GM19239 (cell line): ENCODE measurements around the gene SH3GLB1.

Experiments used
- DNase-seq: peaks from one replicate; pipeline ENCODE4 v3.0.0; 2011; ENCODE audit warnings: low spot score; ENCODE audit not compliant: insufficient read length
- FAIRE-seq: peaks from 2 replicates; lab custom pipeline; 2011; peaks lifted over from hg19 to GRCh38; lab: Jason Lieb, UNC

The SH3GLB1 gene

DNA sequence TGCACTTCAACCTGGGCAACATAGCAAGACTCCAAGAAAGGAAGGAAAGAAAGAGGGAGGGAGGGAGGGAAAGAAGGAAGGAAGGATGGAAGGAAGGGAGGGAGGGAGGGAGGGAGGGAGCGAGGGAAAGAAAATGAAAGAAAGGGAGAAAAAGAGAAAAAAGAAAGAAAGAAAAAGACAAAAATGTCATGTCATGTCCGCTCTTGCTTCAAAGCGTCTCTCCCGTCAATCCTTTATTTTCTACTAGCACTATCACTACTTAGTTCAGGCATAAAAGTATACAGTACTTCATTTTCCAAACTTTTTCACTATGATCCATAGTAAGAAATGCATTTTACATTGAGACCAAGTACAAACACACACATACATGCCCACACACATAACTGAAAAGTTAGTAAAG lies 64.7 kb downstream of the SH3GLB1 start:
- FAIRE-seq (no peak), DNase-seq (no peak)

GRCh38 chr1:86773341-86774288 lies 69.2 kb downstream of the SH3GLB1 start:
- DNase-seq (no peak), FAIRE-seq (peak; percentile 55)

- no peak for FAIRE-seq
Observed at GRCh38 chr1:86774305-86775295, 70.2 kb downstream of the SH3GLB1 start.

GRCh38 chr1:86775395-86775794 lies 71.0 kb downstream of the SH3GLB1 start:
- DNase-seq (no peak), FAIRE-seq (no peak)

More at GRCh38 chr1:86774305-86775295, 70.2 kb downstream of the SH3GLB1 start:
- peak; percentile 28 for DNase-seq

GRCh38 chr1:86776108-86776507 lies 71.7 kb downstream of the SH3GLB1 start:
- no peak for FAIRE-seq
- DNase-seq: no peak

- FAIRE-seq: no peak
- no peak for DNase-seq
Observed at GRCh38 chr1:86778569-86779239, 74.3 kb downstream of the SH3GLB1 start.

DNA sequence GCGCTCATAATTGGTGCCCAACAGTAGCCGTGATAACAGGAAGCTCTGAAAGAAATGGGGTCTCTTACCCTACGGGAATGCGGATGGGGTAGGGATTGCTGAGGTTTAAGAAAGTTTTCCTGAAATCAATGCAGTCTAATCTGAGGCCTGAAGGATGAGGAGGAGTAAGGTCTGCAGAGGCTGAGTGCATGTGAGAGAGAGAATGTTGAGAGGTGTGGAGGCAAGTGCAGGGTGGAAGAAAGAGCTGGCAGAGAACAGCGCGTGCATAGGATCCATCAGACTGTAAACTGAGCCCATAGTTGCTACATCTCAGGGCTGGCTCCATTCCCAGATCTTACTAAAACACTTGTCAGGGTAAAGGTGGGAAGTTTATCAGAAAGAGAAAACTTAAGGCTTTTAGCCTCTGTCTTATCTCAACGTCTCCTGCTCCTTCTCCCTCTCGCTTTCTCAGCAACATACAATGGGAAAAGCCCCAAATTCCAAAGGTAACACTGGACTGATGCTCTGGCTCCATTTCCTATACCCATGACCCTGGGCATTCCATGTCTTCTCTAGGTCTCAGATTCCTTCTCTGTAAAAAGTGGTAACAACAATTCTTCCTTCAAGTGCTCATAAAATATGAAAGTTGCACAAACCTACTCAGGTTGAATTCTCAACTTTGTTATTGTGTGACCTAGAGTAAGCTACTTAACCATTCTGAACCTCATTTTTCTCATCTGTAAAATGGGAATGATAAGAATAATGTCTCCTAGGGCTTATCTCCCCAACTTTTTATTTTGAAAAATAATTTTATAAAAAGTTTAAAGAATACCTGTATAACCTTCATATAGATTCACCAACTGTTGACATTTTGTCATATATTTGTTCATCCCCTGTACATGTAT lies 75.2 kb downstream of the SH3GLB1 start:
- FAIRE-seq: no peak
- DNase-seq: no peak

- FAIRE-seq (no peak), DNase-seq (no peak)
Observed at GRCh38 chr1:86782482-86782881, 78.1 kb downstream of the SH3GLB1 start.

- DNase-seq (no peak), FAIRE-seq (no peak)
Observed at GRCh38 chr1:86787621-86788020, 83.2 kb downstream of the SH3GLB1 start.

- FAIRE-seq: peak; percentile 11
- no peak for DNase-seq
Observed at GRCh38 chr1:86788300-86789206, 84.2 kb downstream of the SH3GLB1 start.

GRCh38 chr1:86795316-86795715 lies 90.9 kb downstream of the SH3GLB1 start:
- FAIRE-seq (no peak), DNase-seq (no peak)
